ENCODE results near the gene DENND5A.

DNA sequence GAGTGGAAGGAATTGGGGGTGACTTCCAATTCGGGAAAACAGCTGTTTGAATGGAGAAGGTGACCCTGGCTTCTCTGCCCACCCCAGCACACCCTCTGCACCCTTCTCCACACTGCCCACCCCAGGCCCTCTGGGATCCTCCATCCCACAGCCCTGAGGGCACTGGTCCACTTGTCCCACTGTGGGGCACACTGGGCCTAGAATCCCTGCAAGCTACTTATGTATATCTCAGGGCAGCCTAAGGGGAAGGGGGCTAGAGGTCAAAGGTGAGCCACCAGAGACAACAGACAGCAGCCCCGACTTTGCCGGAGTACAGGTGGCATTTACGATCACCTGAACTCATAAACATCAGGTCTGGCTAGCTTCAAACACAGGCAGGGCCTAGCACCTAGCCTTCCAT, 173.1 kb downstream of the DENND5A start:
- no peak for TF ChIP-seq EZH2 (IDR thresholded peaks at IDR 0.05; ENCODE audit: low read depth, low read length, severe bottlenecking)
- TF ChIP-seq RAD21 (IDR thresholded peaks at IDR 0.05 in 1 of 2, conservative IDR thresholded peaks at IDR 0.05 in 1 of 2; ENCODE audit: low read depth in 2 of 2, low read length in 2 of 2): no peak
- no peak for TF ChIP-seq SP2 (IDR thresholded peaks at IDR 0.05; ENCODE audit: low read length)
- no peak for TF ChIP-seq CTCF (IDR thresholded peaks at IDR 0.05; ENCODE audit: control extremely low read depth in 1 of 3, insufficient read depth in 1 of 3, low read depth in 1 of 3, low read length in 3 of 3)
- no peak for TF ChIP-seq NRF1 (IDR thresholded peaks at IDR 0.05; ENCODE audit: low read depth, low read length)
- TF ChIP-seq RFX5 (IDR thresholded peaks at IDR 0.05; ENCODE audit: borderline replicate concordance, low read depth, low read length): no peak
- TF ChIP-seq SP4 (IDR thresholded peaks at IDR 0.05; ENCODE audit: low read length): no peak

Data from H1 (cell line).